Fibroblast of villous mesenchyme (primary cell): ENCODE data around the gene WASF2. TPM values are rescaled to one million over a fixed set of nuclear protein-coding genes. Genes with fewer than 3 reads are reported as not detected.
"Not testable (repeated sequence)": the region's sequence is repeated elsewhere in the genome, so short reads cannot be mapped to it uniquely, and the experiment has no call there.

Experiments used
- DNase-seq: peaks from one replicate; pipeline ENCODE4 v3.0.0-alpha.2; 2010; ENCODE audit warnings: low read depth
- H3K4me3 ChIP-seq: 2 replicates; pipeline ENCODE4 v1.5.1; 2011; ENCODE audit warnings: low read depth, mild to moderate bottlenecking, low read length
- total RNA-seq: library from RNA; depleted of rRNA; stranded (reverse); fragments of >200 nt; gene quantifications from 2 replicates; pipeline ENCODE4 v1.2.3, GENCODE V29; 2012
- TF ChIP-seq, protein P1 (sequence below): IDR thresholded peaks from 2 replicates; pipeline ENCODE4 v1.5.1; 2012; ENCODE audit warnings: low read depth, mild to moderate bottlenecking, low read length; ENCODE audit not compliant: insufficient read depth

The WASF2 gene
- total RNA-seq, 1 donor = 16.0 TPM

DNA sequence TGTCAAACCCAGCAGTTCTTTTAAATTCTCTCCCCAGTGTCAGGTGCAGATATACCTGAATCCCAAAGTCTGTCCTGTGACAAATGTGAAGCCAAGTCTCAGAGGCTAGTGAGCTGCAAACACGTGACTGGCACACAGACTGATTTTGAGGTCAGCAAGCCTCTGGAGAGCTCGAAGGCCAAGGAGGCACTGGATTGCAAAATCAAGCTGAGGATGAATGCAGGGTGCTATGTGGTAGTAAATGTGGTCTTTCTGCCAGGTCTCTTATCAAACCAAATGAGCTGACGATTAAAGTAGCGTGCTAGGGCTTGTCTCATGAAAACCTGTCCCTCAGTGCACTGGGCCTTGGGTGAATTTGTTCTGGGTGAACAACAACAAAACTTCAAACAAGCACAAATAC is 77.0 kb downstream of the WASF2 start:
- TF ChIP-seq, protein P1, sequence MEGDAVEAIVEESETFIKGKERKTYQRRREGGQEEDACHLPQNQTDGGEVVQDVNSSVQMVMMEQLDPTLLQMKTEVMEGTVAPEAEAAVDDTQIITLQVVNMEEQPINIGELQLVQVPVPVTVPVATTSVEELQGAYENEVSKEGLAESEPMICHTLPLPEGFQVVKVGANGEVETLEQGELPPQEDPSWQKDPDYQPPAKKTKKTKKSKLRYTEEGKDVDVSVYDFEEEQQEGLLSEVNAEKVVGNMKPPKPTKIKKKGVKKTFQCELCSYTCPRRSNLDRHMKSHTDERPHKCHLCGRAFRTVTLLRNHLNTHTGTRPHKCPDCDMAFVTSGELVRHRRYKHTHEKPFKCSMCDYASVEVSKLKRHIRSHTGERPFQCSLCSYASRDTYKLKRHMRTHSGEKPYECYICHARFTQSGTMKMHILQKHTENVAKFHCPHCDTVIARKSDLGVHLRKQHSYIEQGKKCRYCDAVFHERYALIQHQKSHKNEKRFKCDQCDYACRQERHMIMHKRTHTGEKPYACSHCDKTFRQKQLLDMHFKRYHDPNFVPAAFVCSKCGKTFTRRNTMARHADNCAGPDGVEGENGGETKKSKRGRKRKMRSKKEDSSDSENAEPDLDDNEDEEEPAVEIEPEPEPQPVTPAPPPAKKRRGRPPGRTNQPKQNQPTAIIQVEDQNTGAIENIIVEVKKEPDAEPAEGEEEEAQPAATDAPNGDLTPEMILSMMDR = no peak
- no peak for DNase-seq
- no peak overlapping the region for H3K4me3 ChIP-seq

- H3K4me3 ChIP-seq = no peak overlapping the region
- TF ChIP-seq, protein P1 = no peak
- no peak for DNase-seq
Measured at GRCh38 chr1:27412502-27412901, 77.5 kb downstream of the WASF2 start.

DNA sequence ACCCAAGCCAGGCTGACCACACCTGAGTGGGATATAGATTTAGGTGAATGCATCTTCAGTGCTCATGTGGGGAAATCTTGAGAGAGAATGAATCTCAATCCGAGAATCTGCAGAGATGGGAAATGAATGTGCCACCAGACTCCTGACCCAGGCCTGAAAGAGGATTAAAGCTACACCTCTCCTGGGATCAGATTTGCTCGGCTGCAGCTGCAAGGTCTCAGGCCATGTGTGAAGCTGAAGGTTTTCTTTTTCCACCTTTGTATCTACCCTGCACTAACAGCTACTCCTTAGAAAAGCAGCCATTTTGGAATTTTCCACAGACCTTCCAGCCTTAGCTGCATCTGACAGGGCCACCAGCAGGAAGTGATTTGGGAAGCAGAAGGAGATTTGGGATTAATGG is 79.3 kb downstream of the WASF2 start:
- TF ChIP-seq, protein P1 = no peak
- no peak overlapping the region for H3K4me3 ChIP-seq
- DNase-seq = no peak

DNA sequence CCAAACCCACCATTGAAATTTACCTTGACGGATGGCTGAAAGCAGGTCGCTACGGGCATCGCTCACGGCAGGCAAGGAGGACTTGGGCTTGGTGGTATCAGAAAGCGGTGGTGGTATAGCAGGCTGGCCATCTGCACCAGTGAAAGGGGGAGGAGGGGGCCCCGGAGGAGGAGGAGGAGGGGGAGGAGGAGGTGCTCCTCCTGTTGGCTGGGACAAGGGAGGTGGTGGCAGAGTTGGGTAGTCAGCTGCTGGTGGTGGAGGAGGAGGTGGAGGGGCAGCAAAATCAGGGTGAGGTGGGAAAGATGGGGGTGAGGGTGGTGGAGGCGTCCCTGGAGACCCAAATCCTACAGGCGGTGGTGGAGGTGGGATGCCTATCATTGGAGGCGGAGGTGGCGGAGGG is 80.3 kb downstream of the WASF2 start:
- H3K4me3 ChIP-seq = no peak overlapping the region
- DNase-seq = no peak
- TF ChIP-seq, protein P1 = no peak

DNA sequence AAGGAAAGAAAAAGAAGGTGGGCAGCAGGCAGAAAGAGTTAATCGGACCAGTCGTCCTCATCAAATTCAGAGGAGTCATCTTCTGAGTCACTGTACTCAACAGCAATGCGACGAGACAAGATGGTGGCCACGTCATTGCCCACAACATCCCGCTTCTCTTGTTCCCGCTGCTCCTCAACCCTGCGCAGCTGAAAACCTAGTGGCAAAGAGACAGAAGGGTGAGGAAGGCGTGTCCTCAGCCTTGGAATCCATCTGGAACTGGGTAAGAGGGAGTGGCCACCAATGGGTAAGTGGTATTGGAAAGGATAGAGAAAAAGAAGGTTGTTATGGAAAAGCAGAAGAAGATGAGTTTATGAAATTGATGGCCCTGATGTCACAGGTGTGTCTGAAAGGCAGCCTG is 81.8 kb downstream of the WASF2 start:
- DNase-seq = no peak
- H3K4me3 ChIP-seq = no peak overlapping the region
- TF ChIP-seq, protein P1 = no peak

DNA sequence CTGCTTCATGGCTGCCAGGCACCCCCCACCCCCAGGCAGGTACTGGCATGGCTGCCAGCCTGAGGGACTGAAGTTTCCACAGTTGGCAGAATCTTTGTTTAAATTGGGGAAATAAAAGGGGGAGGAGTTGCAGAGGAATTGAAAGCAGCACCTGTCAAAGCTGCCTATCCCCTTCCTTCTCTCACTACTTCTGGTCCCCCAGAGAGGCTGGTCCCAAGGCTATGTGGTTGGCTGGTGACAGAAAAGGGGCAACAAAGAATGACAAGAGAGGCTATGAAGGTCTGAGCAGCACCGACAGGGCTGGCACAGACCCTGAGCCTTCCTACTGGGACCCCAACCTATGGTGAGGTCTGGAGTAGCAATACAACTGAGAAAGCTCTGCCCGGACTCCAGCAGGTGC is 83.2 kb downstream of the WASF2 start:
- DNase-seq, H3K4me3 ChIP-seq: not testable (repeated sequence)

- no peak for DNase-seq
- TF ChIP-seq, protein P1 = no peak
- H3K4me3 ChIP-seq = no peak overlapping the region
Measured at GRCh38 chr1:27406362-27406680, 83.6 kb downstream of the WASF2 start.

DNA sequence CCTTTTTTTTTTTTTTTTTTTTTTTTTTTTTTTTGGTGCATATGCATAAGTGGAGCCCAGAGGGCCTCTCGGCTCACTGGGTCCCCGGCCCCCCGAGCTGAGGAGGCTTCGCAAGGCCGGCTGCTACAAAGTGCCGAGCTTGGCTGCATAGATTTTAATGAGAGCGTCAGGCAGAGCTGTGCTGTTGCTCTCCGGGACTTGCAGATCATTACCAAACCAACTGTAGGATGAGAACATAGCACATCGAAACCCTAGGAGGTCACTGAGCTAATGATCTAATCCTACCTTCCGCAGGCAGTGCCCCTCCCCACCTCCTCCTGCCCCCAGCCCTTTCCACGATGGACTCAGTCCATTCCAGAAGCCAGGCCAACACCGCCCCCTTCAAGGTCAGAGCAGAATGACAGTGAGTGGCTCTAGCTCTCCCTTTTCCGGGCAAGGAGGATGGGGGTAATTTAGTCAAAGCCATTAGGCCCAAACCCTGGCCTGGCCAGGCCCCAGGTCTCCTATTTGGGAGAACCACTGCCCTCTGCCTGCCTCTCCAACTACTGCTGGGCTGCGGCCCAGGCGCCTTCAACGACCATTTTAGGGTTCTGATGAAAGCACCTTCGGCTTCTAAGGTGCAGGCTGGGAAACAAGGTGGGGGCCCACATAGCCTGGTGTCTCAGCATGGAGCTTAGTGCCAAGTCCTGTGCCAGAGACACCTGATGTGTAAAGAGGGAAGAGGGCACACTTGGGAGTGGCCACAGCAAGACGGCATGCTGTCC is 84.2 kb downstream of the WASF2 start:
- H3K4me3 ChIP-seq, DNase-seq: not testable (repeated sequence)
